HUES48 (cell line): ENCODE data around the gene AGAP1.
"Not testable (repeated sequence)": the region's sequence is repeated elsewhere in the genome, so short reads cannot be mapped to it uniquely, and the experiment has no call there.

ENCODE experiments used
- H3K27ac ChIP-seq: one replicate; pipeline ENCODE4 v1.7.0; 2013; ENCODE audit warnings: low read depth, low read length, inconsistent platforms
- H3K27me3 ChIP-seq: 2 replicates; pipeline ENCODE4 v1.6.1; 2013; ENCODE audit warnings: mild to moderate bottlenecking, low read length; ENCODE audit not compliant: control insufficient read depth, insufficient read depth
- H3K36me3 ChIP-seq: 2 replicates; pipeline ENCODE4 v1.6.1; 2013; ENCODE audit warnings: low read length; ENCODE audit not compliant: control insufficient read depth, insufficient read depth
- H3K4me1 ChIP-seq: 2 replicates; pipeline ENCODE4 v1.6.1; 2013; ENCODE audit warnings: mild to moderate bottlenecking, low read length; ENCODE audit not compliant: control insufficient read depth, insufficient read depth
- H3K4me3 ChIP-seq: 2 replicates; pipeline ENCODE4 v1.5.1; 2013; ENCODE audit warnings: mild to moderate bottlenecking, low read depth, low read length
- H3K9ac ChIP-seq: 2 replicates; pipeline ENCODE4 v1.6.1; 2013; ENCODE audit warnings: mild to moderate bottlenecking, low read depth, low read length, moderate library complexity
- H3K9me3 ChIP-seq: 2 replicates; pipeline ENCODE4 v1.6.1; 2013; ENCODE audit warnings: low read length; ENCODE audit not compliant: control insufficient read depth, insufficient read depth

AGAP1 gene

GRCh38 chr2:235937087-235937486, 443.2 kb downstream of the AGAP1 start:
- H3K27ac ChIP-seq = no peak overlapping the region
- H3K36me3 ChIP-seq = peaks cover 1% of the 10 kb centered on the region; the same call in 1 of the 2 replicates
- no peak overlapping the region for H3K9ac ChIP-seq
- H3K9me3 ChIP-seq = no peaks in the 10 kb centered on the region
- no peak overlapping the region for H3K4me3 ChIP-seq
- H3K27me3 ChIP-seq = no peaks in the 10 kb centered on the region
- H3K4me1 ChIP-seq = no peaks in the 10 kb centered on the region

DNA sequence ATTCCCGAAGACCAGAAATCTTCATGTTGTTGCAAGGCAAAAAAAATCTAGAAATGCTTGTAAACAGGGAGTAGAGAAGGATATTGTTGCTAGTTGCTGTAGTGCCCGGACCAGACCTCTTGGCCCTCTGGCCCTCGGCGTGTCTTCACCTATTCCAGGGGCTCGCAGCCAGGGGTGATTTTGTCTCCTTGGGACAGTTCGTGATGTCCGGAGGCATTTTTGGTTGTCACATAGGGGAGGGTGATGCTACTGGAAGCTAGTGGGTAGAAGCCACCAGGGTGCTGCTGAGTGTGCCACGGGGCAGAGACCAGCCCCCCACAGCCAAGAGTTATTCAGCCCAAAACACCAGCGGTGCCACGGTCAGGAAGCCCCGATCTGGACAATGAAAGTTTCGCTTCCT, 443.7 kb downstream of the AGAP1 start:
- Histone ChIP-seq H3K27me3 (no peaks in the 10 kb centered on the region), H3K4me3 (no peak overlapping the region), H3K27ac (no peak overlapping the region), H3K4me1 (no peaks in the 10 kb centered on the region), H3K36me3 (no peaks in the 10 kb centered on the region), H3K9ac (no peak overlapping the region), H3K9me3 (no peaks in the 10 kb centered on the region)

- Histone ChIP-seq H3K36me3 (no peaks in the 10 kb centered on the region), H3K27ac (no peak overlapping the region), H3K9me3 (no peaks in the 10 kb centered on the region), H3K4me3 (no peak overlapping the region), H3K4me1 (no peaks in the 10 kb centered on the region), H3K9ac (no peak overlapping the region), H3K27me3 (no peaks in the 10 kb centered on the region)
Observed at GRCh38 chr2:235937936-235938335, 444.1 kb downstream of the AGAP1 start.

GRCh38 chr2:235938611-235939010, 444.8 kb downstream of the AGAP1 start:
- no peaks in the 10 kb centered on the region for H3K27me3 ChIP-seq
- no peak overlapping the region for H3K9ac ChIP-seq
- no peaks in the 10 kb centered on the region for H3K36me3 ChIP-seq
- H3K4me1 ChIP-seq = no peaks in the 10 kb centered on the region
- H3K9me3 ChIP-seq = no peaks in the 10 kb centered on the region
- no peak overlapping the region for H3K4me3 ChIP-seq
- H3K27ac ChIP-seq = no peak overlapping the region

DNA sequence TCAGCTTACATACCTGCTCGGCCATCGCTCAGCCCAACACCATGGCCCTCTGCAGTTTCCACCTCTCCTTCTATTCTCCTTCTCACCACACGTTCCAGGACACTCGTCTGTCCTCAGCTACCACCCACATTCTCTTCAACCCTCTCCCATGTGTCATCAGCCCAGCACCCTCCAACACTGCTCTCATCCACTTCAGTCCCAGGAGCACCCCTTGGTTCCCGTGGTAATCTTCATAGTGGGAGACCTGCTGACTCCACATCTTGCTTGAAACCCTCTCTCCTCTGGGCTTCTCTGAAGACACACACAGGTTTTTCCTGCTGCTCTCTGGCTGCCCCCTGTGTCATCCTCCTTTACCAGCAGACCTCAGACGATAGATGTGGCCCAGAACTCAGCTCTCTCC, 445.6 kb downstream of the AGAP1 start:
- no peaks in the 10 kb centered on the region for H3K27me3 ChIP-seq
- H3K9me3 ChIP-seq = no peaks in the 10 kb centered on the region
- H3K27ac ChIP-seq = no peak overlapping the region
- no peaks in the 10 kb centered on the region for H3K36me3 ChIP-seq
- H3K4me3 ChIP-seq = no peak overlapping the region
- no peaks in the 10 kb centered on the region for H3K4me1 ChIP-seq
- H3K9ac ChIP-seq = no peak overlapping the region

DNA sequence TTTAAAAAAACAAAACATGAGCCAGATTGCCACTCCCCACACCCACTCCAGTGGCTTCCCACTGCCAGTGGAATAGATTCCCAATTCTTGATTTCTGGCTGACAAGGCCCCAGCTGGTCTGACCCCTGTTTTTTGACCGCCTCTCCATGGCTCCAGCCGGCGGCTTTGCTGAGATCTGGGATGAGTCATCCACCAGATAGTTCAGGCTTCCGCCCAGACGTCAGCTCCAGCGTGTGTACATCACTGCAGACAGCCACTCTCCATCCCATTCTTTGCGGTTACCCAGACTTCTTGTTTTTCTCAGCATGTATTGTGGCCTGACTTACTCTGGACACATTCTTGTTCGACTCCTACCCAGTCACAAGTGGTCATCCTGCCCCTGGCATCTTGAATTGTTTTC, 446.5 kb downstream of the AGAP1 start:
- Histone ChIP-seq H3K27ac (no peak overlapping the region), H3K36me3 (no peaks in the 10 kb centered on the region), H3K4me1 (no peaks in the 10 kb centered on the region), H3K27me3 (no peaks in the 10 kb centered on the region), H3K9ac (no peak overlapping the region), H3K4me3 (no peak overlapping the region), H3K9me3 (no peaks in the 10 kb centered on the region)

- Histone ChIP-seq H3K36me3 (no peaks in the 10 kb centered on the region), H3K4me3 (no peak overlapping the region), H3K9ac (no peak overlapping the region), H3K27ac (no peak overlapping the region), H3K27me3 (no peaks in the 10 kb centered on the region), H3K4me1 (no peaks in the 10 kb centered on the region), H3K9me3 (no peaks in the 10 kb centered on the region)
Observed at GRCh38 chr2:235944591-235944990, 450.7 kb downstream of the AGAP1 start.

DNA sequence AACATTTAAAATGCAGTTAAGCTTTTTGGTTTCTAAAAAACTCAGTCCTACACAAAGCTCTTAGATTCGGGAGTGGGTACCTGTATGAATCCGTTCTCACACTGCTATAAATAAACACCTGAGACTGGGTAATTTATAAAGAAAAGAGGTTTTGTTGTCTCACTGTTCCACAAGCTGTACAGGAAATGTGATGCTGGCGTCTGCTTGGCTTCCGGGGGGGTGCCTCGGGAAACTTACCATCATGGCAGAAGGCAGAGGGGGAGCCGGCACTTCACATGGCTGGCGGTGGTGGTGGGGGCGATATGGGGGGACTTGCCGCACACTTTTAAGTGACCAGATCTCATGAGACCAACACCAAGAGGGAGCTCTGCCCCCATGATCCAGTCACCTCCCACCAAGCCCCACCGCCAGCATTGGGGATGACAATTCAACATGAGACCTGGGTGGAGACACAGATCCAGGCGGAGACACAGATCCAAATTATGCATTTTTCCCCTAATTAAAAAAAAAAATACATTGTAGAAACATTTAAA, 451.8 kb downstream of the AGAP1 start:
- H3K9me3 ChIP-seq = no peaks in the 10 kb centered on the region
- H3K36me3 ChIP-seq = no peaks in the 10 kb centered on the region
- H3K9ac ChIP-seq = no peak overlapping the region
- H3K4me3 ChIP-seq = no peak overlapping the region
- H3K27ac ChIP-seq = no peak overlapping the region
- no peaks in the 10 kb centered on the region for H3K27me3 ChIP-seq
- peaks cover 6% of the 10 kb centered on the region for H3K4me1 ChIP-seq

DNA sequence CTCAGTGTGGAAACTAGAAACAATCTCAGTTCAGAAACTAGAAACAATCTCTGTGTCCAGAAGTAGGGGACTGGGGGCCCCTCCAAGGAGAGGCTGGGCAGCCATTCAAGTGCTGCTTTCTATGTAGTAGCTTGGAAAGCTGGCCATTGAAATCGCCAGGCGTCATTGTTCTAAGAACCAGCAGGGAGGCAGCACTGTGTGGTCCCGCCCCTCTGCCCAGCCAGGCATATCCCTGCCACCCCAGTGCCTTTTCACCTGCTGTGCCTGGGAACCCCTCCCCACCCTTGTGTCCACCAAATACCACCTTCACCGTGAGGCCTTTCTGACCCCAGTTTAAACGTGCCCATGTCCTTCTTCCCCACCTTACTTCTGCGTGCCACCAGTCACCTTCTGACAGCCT, 452.7 kb downstream of the AGAP1 start:
- H3K4me1 ChIP-seq = peaks cover 12% of the 10 kb centered on the region
- no peaks in the 10 kb centered on the region for H3K36me3 ChIP-seq
- no peaks in the 10 kb centered on the region for H3K27me3 ChIP-seq
- no peaks in the 10 kb centered on the region for H3K9me3 ChIP-seq
- H3K4me3 ChIP-seq = no peak overlapping the region
- H3K9ac ChIP-seq = no peak overlapping the region
- H3K27ac ChIP-seq = no peak overlapping the region

- H3K9me3 ChIP-seq, H3K36me3 ChIP-seq, H3K27ac ChIP-seq, H3K9ac ChIP-seq, H3K4me3 ChIP-seq, H3K27me3 ChIP-seq: not testable (repeated sequence)
- H3K4me1 ChIP-seq = peaks cover 17% of the 10 kb centered on the region
Observed at GRCh38 chr2:235947055-235947454, 453.2 kb downstream of the AGAP1 start.

GRCh38 chr2:235949567-235950472, 456.0 kb downstream of the AGAP1 start:
- Histone ChIP-seq H3K9ac (no peak overlapping the region), H3K9me3 (no peaks in the 10 kb centered on the region), H3K27ac (peak overlapping the region; percentile 32), H3K36me3 (no peaks in the 10 kb centered on the region), H3K4me1 (peaks cover 20% of the 10 kb centered on the region), H3K4me3 (no peak overlapping the region), H3K27me3 (no peaks in the 10 kb centered on the region)
